GM21528 (cell line): ENCODE results near the gene NPTXR.
A peak's percentile ranks its signal among the peaks of the same experiment; 100 is the strongest.

ENCODE experiments used
- ATAC-seq: cut with Tn5 transposase; IDR thresholded peaks from one replicate; pipeline ENCODE4 v1.9.1; 2021; ENCODE audit warnings: mild to moderate bottlenecking, moderate library complexity; ENCODE audit not compliant: unreplicated experiment, low FRiP score

Gene NPTXR

DNA sequence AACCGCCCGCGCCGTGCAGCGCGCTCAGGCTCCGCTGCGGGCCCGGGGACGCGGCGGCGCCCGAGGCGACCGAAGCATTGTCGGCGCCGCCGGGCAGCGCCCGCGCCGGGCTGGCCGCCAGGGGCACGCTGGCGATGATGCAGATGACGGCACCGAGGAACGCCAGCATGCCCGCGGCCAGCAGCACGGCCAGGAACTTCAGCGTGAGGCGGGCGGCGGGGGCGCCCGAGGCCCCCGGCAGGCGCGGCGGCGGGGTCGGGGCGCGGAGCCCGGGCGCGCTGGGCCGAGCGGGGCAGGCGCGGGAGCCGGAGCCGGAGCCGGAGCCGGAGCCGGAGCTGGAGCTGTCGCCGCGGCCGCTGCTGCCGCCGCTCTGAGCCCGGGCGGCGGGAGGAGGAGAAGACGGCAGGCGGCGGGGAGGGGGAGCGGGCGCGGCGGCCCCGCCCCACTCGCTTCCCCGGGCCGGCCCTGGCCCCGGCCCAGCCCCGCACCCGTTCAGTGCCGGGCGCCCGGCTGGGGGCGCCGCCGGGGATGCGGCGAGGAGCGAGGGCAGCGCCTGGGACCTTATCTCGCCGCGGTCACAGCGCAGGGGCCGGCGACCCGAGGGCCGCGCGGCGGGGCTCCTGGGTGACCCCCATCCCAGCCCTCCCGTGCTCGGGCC lies at the start of gene NPTXR:
NPTXR (minus strand) TSS at position 372 of the 658 bp plus-strand sequence.
- ATAC-seq = no peak

GRCh38 chr22:38891256-38891655 lies 47.4 kb upstream of the NPTXR start:
- no peak for ATAC-seq

DNA sequence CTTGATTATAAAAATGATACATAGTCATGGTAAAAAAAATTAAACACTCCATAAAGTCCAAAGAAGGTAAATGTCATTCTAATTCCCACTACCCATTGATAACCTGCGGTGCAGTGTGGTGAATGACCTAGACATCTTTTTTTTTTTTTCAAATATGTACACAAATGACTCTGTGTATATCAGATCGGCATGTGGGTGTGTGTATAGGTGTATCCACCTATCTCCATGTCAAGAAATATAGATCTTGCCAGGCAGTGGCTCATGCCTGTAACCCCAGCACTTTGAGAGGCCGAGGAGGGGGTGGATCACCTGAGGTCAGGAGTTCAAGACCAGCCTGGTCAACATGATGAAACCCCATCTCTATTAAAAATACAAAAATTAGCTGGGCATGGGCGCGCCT lies 46.5 kb upstream of the NPTXR start:
- ATAC-seq = no peak

DNA sequence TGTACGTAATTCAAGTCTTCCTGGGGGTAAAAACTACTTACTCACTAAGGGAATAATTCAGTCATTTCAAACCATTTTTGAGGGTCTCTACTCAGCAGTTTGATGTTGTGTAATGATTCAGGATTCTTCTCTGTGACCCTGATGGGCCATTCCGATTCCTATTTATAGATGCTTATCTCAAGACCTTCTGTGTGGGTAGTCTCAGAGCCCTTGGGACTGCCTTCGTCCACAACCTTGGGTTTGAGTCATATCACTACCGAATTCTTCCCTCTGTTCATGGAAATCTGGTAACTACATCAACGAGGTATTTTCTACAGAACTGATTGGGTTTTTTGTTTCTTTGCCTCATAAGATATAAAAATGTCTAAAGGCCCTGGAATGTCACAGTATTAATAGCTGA lies 42.5 kb upstream of the NPTXR start:
- no peak for ATAC-seq

DNA sequence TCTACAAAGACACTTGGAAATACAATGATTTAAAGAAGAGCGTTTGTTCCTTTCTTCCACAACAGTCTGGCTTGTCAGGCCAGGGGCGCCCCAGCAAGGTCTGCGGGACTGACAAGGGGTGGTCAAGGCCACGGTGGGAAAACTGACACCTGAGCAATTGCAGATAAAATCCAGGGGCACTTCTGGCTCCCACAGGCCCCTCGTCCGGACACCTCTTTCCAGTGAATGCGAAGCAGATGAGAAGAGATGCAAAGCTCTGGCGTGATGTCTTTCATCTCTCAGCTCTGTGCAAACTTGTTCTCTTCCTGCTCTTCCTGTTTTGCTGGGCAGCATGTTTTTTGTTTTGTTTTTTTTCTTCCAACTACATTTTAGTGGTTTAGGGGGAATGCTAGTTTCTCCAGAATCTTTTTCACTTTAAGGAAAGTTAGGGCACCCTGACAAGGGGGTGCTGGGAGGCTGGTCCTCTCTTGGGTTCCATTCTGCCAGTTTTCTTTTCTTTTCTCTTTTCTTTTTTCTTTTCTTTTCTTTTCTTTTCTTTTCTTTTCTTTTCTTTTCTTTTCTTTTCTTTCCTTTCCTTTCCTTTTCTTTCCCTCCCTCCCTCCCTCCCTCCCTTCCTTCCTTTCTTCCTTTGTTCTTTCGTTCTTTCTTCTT lies 39.3 kb upstream of the NPTXR start:
- ATAC-seq = no peak

DNA sequence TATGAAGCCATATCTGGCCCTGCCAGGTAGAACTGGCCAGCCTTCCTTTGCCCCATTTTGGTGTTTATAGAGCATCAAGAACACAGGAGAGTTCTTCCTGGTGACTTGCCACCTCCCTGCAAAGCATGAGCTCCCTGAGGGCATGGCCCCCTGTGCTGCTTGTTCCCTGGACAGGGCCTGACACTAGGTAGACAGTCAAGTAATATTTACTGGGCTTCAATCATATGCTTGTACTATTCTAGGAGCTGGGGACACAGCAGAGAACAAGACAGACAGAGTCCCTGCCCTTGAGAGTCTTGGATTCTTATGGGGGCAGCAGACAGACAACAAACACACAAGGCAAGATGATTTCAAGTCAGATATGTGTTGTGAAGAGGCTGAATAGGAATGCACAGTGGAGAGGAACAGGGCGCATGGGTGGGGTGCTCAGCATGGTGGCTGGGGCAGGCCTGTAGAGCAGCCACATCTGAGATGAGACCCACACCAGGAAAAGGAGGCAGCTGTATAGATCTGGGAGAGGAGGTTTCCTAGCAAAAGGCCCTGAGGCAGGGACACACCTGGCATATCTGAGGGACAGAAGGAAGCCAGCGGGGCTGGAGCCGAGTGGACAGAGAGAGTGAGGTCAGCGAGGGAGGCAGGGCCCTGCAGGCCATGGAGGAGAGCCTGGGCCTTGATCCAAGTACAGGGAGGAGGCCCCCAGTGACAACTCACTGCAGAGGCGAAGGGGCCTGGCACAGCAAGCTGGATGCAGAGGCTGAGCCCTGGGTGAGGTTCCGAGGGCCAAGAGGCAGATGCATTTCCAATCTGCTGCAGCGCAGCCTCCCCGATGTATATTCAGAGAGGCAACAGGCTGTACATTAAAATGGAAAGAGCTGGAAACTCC lies 38.4 kb upstream of the NPTXR start:
- ATAC-seq = no peak

GRCh38 chr22:38881464-38881871 lies 37.6 kb upstream of the NPTXR start:
- ATAC-seq = no peak

DNA sequence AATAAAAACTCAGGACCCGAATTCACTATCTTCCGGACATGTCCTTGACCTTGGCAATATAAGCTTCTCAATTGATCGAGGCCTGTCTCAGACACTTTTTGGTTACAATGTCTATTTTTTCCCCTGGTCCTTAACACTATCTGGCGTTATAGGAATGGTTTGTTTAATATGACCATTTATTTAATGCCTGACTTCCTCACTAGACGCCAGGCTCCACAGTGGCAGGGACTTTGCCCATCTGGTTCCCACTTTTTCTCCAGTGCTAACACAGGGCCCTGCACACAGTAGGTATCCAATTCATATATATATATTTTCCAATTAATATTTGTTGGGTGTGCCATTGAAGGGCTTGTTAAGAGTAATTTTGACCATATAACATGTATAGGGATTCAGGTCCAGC lies 36.1 kb upstream of the NPTXR start:
- no peak for ATAC-seq

DNA sequence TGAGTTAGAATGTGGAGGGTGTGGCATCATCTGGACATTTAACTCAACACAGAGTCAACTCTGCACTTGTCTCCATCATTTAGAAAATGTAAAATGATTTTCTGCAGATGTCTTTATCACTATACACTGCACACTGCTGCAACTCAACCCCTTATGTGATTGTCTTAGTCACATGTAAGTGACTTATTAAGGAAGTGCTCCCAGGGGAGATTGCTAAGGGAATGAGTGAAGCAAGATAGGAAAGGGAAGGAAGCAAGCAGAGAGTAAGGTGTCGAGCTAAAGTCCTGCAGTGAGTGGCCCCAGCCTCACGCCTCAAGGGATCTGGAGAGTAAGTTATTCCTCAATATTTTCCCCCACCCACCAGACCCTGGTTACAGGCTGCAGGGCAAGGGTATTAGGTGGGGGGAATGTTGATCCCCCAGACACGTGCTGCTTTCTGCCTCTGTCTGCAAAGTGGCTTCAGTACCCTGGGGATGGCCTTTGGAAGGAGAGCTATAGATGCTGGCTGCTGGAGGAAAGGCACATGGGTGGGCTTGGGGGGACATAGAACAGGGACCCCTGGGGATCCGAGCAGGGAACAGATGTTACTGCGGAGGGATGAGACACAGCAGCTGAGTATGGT lies 35.4 kb upstream of the NPTXR start:
- no peak for ATAC-seq

DNA sequence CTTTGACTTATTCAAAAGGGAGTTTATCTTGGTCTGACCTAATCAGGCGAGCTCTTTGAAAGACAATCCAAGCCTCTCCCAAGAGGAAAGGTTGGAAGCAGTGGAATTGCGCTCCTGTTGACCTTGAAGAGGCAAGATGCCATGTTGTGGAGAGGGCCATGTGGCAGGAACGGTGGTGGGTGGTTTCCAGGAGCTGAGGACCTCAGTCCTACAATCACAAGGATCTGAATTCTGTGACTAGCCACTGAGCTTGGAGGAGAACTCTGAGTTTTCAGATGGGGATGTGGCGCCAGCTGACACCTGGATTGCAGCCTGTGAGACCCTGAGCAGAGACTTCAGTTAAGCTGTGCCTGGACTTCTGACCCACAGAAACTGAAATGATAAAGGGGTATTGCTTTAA lies 34.2 kb upstream of the NPTXR start:
- ATAC-seq = no peak

DNA sequence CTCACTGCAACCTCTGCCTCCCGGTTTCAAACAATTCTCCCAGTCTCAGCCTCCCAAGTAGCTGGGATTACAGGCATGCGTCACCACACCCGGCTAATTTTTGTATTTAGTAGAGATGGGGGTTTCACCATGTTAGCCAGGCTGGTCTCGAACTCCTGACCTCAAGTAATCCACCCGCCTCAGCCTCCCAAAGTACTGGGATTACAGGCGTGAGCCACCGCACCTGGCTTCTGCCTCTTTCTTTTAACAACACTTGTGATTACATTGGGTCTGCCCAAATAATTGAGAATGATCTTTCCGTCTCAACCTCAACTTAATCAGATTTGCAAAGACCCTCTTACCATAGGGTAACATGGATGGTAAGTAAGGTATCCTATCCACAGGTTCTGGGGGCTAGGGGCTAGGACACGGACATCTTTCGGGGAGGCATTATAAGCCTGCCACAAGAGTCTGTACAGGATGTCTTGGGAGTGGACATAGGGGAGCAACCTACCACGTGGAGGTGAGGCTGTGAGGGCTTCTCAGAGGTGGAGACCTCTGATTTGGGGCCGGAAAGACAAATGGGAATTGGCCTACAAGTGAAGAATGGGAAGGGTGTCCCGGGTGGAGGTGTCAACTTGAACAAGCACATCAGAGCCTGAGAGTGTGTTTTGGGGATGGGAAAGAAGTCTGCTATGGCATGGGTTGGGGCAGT lies 30.8 kb upstream of the NPTXR start:
- ATAC-seq = no peak

- no peak for ATAC-seq
Measured at GRCh38 chr22:38873469-38874411, 29.9 kb upstream of the NPTXR start.

DNA sequence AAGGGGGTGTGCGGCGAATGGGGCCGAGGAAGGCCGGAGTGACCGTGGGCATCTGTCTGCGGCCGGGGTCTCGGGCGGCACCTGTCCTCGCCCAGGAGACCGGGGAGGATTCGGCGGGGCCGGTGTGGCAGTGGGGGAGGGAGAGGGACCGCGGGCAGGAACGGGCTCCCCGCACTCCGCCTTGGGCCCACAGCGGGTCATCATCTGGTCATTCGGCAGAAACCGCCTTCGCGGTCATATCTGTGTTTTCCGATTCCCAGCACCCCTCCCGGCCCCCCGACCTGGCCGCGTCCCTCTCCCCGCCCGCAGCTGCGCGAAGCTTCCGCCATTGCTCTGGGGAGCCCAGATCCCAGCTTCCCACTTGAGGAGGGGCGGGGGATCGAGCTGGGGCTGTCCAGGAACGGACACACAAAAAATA lies 29.0 kb upstream of the NPTXR start:
- ATAC-seq = no peak

DNA sequence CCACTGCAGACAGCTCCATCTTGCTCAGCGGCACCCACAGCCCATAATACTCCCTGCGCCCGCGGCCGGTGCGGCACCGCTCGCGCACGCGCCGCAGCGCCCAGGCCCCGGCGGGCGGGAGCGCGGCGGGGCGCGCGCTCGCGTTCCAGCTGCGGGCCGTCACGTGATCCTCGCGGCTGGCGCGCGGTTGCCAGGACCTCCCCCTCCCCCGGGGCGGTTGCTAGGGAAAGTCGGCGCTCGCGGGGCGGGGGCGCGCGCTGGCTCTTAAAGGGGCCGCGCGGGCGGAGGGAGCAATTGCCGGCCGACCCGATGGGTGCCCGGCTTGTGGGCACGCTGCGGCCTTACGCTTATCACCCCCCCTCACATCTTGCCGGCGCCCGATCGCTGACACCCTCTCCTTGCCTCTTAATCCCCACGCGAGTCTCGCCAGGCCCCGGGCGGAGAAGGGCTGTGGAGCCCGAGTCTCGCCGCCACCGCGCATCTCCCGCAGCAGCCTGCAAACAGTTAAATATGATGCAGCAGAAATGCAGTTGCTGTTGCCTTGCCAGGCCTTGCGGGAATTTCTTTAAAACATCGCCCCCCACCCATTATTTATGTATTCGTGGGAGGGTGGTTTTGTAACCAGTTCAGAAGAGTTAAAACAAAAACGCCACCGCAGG lies 28.5 kb upstream of the NPTXR start, which contains the start of gene CBX6:
CBX6 (minus strand) TSS at position 45 of the 659 bp plus-strand sequence; CDS start at position 19, 26 bp downstream.
- ATAC-seq = peak; percentile 68

DNA sequence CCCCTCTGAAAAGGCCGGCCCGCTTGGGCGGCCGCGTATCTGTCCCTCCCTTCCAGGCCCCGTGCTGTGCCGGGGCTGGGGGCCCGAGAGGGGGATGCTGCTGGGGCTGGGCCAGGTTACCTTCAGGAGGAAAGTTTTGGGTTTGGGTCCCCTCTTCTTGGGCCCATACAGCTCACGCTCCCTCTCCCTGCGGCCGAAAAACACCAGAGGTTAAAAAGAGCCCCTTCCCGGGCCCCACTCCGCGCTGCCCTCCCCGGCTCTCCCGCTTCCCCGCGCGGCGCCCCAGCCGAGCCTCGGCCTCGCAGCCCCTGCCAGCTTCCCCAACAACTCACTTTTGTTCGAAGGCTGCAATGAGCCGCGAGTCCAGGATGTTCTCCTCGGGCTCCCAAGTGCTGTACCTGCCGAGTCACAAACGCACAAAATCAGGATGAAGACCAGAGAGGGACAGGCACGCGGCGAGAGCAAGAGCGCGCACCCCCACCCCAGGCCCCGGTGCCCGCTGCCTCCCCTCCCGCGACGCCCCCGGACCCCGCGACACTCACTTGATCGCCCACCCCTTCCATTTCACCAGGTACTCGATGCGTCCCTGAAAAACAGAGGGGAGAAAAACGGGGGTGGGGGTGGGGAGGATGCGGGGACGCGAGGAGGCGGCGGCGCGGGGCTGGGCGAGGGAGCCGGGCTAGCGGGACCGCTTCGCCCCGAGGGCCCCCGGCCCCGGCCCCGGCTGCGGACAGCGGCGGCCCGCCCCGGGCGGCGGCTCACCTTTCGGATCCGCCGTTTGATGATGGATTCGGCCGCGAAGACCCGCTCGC lies 27.7 kb upstream of the NPTXR start:
- peak; percentile 15 for ATAC-seq

DNA sequence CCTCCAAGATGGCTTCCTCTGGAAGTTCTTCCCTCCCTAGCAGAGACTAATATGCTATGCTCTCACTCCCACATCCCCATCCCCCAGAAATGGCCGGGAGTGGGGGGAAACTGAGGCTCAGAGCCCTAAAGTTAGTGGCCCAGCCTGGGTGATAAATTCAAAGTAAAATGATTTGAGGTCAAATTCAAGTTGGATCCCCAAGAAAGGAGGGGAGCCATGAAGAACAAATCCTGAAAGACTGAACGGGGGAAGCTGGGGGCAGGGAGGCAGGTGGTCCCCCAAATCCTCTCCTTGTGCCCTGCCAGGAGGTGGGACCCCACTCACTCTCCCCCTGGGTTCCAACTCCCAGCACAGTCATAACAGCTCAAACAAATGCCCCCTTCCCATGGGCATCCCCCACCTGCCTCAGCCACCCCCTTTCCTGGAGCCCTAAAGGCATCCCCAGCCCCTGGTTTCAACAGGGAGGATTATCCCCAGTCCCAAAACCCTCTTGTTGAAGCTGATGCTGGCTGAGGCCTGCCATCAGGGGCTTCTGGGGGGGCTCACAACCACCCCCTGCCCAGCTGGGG lies 27.0 kb upstream of the NPTXR start:
- ATAC-seq = no peak

GRCh38 chr22:38870312-38870741 lies 26.5 kb upstream of the NPTXR start:
- ATAC-seq = no peak
